Endometrium (tissue), 2 donors: ENCODE results near the gene TMC1.

Experiments
- FAIRE-seq: peaks from 2 replicates; lab custom pipeline; 2012; peaks lifted over from hg19 to GRCh38; lab: Jason Lieb, UNC
- donor health status: control.
- donor health status: control.

The TMC1 gene

DNA sequence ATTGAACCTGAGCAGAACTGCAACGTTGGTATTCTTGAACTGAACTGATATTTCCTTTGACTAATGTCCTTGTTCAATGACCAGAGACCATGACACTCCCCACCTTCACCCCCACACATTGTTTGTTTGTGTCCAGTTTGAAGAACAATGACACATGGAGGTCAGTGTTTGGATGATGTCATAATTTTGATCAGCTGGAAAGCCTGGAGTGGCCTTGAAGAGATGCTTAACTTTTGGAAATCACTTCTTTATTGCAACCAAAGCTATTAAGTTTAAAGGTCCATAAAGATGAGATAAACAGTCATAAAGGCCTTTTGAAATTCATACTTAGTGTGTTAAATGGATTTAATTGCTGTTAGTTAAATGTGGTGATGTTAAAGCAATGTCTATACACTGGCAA lies 92.7 kb downstream of the TMC1 start:
- FAIRE-seq, result no peak

DNA sequence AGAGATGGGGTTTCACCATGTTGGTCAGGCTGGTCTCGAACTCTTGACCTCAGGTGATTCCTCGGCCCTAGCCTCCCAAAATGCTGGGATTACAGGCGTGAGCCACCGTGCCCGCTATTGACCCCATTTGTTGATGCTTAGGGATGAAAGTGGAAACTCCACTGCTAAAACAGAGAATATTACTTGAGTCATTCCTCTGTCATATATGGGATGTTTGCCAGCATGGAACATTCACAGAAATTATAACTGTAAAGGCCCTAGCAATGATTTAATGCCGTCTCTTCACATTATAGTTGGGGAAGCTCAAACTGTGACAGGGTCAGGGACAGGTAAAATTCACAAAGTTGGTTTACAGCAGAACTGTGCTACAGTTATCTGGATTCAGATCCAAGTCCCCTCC lies 94.5 kb downstream of the TMC1 start:
- FAIRE-seq, result no peak

DNA sequence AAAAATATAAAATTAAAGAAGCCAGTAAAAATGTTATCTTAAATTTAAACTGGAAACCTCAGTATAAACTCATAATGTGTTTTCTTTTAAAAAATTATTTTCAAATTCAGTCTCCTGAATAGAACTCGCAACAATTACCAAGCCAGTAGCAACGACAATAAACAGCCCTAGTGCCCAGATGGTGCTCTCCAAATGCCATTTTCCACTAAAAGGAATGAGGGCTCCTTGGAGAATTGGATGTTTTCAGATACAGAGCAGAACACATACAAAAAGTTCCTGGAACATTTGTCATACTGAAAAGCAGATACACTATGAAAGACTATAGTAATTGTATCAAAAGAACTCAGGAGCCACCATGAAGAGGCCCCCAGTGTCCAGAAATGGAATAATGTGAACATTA lies 97.4 kb downstream of the TMC1 start:
- no peak for FAIRE-seq

DNA sequence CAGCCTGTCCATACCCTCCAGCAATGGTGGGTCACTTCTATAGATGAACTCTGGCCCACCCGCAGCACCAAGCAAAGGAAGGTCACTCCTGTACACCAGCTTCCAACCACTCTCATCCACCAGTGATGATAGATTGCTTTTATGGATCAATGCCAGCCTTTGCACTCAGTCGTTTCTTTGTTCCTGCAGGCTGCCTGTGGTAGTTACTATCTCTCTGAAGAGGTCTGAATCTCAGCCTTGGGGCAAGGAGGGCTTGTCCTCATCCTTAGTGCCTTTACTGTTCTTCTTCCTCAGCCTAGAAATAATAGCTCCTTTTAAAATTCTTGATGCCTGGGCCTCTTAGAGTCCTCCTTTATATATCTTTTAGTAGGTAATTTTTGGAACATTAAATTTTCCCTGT lies 100.8 kb downstream of the TMC1 start:
- FAIRE-seq, result no peak

DNA sequence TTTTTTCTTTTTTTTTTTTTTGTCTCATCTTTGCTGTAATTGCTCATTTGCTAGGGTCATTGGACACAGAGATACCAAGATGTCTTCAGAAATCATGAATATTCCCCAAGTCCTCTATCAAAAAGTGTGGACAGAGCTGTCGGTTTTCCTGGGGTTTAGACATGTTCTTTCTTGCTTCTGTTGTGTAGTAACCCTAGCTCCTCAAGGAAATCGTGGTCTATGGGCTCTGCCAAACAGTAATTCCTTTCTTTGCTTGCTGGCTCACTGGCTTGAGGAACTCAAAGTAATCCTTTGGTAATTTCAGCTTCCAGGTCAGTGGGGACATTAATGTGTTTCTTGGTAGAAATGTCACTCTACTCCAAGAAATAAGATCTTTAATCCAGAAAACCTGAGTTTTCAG lies 101.7 kb downstream of the TMC1 start:
- no peak for FAIRE-seq

DNA sequence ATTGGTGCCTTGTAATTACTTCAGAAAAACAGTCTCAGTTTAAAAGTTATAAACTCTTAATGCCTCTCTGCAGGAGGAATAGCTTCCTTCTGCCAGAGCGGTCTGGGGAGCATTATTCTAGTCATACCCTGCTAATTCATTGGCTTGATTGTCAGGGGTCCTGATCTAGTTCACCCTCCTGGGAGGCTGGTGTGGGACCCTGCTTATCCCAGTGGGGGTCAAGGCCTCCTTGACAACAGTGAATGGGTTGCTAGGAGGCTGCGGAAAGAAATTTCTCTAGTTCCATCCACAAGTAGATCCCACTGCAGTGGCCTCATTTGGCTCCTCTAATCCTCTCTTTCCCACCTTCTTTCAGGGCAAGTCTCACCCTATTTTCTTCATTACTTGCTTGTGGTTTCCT lies 105.7 kb downstream of the TMC1 start:
- no peak for FAIRE-seq

DNA sequence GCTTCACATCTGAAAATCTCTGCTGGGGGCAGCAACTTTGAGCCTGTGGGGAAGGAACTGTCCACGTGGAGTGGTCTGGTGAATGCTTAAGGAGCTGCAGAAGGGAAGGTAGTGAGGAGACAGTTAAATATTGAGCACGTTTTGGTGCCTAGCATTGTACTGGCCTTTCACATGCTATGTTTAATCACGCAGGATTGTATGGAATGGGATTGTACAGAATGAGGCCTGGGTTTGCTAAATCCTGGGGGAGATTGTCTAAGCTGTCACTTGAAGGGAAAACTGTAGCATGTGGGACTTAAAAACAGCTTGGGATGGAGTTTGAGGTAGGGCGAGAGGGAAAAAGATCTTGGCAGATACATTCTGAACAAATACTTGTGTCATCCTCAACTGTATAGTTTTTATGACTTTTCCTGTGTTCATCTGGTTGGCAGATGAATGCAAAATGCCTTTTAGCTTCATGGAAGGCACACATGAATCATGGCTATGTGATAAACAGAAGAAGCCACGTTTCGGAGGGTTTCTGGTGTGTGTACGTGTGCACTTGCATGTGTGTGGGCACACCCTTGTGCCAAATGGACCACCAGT lies 106.6 kb downstream of the TMC1 start:
- FAIRE-seq, result no peak

DNA sequence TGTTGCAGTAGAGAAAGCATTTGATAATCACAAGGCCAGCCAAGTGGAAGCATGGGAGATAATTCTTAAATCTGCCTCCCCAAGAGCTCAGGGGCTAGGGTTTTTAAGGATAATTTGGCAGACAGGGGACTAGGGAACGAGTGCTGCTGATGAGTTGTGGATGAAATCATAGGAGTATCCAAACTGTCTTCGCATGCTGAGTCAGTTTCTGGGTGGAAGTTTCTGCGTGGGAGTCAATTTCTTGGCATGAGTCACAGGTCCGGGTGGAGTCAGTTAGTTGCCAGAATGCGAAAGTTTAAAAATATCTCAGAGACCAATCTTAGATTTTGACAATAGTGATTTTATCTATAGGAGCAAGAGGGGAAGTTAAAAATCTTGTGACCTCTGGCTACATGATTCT lies 112.6 kb downstream of the TMC1 start:
- no peak for FAIRE-seq

DNA sequence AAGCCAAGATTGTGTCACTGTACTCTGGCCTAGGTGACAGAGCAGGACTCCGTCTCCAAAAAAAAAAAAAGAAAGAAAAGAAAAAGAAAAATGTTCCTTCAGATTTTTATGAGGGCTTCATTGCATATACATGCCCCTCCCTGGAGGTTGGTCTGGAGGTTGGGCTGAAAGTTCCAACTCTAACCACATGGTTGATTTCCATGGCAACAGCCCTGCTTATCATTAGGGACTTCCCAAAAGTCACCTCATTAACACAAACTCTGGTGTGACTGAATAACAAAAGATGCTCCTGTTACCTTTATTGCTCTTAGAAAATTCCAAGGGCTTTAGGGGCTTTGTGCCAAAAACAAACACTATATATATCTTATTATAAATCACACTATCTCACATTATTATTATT lies 113.8 kb downstream of the TMC1 start:
- no peak for FAIRE-seq

DNA sequence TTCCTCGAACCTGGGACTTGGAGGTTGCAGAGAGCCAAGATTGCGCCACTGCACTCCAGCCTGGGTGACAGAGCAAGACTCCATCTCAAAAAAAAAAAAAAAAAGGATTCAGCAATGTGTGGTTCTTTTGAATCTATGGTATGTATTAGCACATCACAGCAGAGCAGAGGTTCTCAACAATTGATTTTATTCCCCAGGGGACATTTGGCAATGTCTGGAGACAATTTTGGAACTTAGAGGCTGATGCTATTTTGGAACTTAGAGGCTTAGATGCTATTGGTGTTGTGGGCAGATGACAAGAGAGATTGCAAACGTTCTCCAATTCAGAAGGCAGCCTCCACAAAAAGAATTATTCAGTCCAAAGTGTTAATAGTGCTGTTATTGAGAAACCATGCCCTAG lies 115.2 kb downstream of the TMC1 start:
- no peak for FAIRE-seq

DNA sequence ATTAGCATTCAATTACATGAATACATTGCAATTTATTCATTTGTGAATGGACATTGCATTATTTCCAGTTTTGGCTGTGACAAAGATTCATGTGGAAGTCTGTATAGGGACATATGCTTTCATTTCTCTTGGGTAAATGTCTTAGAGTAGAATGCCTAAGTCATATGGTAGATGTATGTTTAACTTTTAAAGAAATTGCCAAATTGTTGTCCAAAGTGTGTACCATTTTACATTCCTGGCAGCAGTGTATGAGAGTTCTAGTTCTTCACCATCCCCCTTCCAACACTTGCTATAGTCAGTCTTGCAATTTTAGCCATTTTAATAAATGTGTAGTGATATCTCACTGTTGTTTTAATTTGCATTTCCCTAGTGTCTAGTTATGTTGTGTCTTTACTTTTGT lies 122.2 kb downstream of the TMC1 start:
- no peak for FAIRE-seq

DNA sequence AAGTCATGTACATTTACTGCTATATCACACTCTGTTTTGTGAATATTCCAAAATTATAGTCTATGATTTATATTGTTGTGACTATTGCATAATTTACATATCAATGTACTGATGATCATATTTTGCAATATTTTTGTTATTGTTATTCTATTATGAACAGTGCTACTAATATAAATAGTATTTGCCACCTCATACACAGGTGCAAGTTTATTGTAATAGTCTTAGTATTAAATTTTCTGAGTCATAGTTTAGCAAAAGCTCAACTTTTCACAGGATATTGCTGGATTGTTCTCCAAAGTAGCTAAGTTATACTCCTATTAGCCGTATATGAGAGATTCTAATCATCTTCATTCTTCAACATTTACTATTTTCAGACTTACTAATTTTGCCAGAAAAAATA lies 124.7 kb downstream of the TMC1 start:
- no peak for FAIRE-seq

DNA sequence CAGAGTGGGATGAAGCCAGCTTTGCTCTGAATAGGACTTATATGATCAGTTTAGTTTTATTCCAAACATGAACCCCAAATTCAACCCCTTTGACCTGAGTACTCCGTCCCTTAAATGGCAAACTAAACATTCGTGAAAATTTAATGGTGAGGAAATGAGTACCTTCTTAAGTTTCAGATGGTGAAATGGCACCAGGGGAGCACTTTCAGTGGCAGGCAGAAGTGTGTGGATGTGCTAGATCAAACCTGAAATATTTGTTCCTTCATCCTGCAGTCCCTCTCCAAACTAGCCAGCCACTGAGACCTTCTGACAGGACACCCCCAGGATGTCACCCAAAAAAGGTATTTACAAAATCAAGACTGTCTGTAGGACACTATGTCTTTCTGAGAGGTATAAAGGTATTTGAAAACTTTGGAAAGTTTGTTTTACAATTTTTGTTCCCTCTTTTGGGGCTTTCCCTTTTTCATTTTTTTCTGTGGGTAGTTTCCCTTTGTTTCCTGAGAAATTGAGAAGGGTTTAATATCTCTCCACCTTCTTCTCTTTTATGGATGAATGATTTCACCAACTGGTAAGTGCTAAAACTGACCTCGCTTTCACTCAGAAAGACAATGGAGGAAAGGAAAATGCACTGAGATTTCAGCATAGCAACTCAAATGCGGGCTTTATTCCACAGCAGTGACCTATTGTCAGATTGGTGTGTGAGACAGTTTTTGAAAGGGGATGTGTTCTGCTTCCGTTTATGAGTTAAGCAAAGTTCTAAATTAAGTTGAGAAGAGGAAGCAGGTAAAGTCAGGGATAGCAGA lies 127.1 kb downstream of the TMC1 start:
- no peak for FAIRE-seq

DNA sequence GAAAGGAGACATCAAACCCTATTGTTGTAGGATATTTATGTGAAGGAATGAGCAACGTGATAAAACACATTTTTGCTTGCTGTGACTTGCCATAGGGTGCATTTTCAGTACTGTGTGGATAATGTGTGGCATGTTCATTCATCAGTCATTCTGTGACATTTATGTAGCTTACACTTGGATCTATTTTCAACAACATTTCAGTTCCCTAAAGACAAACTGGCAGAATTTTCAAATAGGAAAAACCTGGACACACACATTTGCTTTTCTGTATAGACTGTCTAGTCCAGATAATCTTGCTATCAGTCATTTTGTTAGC lies 127.7 kb downstream of the TMC1 start:
- no peak for FAIRE-seq

DNA sequence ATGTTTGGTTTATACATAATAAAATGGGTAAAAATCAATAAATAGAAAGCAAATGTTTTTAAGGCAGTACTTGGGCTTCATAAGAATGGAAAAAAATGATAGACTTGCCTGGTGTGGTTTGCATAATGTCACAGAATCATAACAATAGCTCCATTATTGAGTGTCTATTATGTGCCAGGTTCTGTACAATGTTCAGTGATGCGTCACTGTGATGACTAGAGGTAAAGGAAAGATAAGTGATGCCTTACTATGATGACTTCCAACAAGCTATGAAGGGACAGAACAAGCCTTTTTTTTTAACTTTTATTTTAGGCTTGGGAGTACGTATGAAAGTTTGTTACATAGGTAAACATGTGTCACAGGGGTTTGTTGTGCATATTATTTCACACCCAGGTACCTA lies 128.8 kb downstream of the TMC1 start:
- no peak for FAIRE-seq

DNA sequence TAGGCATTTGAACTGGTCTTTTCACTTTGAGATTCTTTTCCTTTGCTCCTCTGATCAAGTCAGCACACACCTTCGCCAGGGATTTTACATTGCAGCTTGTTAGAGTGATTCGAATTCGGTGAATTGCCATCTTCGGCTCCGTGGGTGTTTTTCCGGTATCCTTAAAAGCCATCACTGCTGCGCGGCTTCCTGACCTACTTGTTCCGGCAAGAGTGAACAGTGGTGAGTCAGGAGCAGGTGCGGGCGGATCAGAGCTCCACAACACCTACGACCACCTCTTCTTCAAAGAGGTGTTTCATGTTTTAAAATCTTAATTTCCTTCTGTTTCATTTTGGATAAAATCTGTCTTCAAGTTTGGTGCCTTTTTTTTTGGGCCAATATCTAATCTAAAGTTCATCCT lies 134.6 kb downstream of the TMC1 start:
- FAIRE-seq, result no peak

DNA sequence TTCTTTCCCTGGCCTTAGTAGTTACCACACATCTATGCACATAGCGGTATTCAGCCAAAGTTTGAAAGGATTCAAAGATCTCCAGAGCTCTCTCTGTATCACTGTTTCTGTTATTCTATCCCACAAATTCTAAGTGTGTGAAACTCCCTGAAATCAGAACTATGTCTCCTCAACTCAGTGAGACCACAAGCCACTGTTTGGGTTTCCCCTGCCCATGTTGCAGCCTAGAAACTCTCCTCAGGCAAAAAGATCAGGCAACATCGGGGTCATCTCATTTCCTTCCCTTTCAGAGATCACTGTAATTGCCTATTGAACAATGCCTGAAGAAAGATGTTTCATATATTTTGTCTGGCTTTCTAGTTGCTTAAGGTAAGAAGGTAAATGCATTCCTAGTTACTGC lies 135.6 kb downstream of the TMC1 start:
- no peak for FAIRE-seq

DNA sequence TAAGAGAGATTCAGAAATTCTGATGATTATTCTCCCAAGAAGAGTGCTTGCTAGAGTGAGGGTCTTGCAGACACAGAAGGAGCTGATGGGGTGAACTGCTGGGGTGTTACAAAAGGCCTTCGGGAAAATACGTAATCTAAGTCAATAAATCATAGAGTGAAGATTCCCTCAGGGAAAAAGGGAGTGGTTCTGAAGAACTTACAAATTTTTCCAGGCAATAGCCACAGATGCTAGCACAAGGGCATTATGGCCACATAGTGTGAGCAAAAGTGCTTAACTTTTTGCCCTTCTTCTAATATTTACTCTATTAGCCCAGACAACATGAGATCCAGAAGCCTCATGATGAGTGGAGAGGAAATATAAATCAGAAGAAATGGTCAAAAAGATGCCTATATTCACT lies 137.3 kb downstream of the TMC1 start:
- FAIRE-seq, result no peak

DNA sequence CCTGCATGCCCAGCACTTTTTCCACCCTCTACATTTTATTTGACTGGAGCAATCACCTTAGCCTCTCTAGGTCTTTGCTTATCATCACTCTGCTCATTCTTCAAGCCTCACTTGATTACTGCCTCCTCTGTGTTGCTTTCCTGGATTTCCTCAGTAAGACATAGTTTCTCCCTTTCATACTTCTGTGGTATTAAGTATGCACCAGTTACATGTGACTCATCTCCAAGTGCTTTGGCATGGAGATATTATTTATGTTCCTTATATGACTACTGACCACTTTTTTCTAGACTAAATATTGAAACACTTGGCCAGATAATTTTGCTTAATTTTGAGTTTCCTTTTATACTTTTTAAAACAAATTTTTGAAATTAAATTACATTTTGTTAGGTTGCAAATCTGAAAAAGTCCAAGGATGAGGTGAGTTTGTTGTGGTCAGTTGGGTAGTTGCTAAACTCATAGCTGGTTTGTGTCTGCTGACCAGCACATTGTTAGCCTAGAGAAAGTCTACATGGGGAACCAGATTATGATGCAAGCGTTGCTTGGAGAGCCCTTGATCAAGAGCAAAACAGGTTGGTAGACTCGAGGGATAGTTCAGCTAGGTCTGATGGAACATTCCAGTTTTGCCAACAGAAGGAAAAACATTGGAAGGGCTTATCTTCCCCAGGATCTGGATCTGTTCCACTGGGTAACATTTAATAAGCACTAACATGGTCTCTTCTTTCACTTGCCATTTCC lies 140.2 kb downstream of the TMC1 start:
- FAIRE-seq, result no peak

DNA sequence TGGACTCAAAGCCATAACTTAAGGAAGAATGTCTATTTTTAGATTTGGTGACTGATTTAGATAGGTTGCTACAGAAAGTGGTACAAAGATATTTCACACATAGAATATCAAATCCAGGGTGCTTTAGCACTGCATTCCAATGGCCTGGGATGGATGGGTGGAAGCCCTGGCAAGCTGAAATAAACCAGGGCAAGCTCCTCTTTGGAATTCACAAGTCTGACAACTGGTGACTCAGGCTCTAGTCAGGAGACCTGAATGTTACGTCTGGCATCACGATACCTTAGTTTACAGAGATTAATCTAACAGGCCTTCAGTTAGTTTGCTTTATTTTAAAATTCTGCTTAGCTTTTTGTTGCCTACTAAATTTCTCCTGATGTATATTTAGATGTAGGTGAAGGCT lies 144.0 kb downstream of the TMC1 start:
- no peak for FAIRE-seq

DNA sequence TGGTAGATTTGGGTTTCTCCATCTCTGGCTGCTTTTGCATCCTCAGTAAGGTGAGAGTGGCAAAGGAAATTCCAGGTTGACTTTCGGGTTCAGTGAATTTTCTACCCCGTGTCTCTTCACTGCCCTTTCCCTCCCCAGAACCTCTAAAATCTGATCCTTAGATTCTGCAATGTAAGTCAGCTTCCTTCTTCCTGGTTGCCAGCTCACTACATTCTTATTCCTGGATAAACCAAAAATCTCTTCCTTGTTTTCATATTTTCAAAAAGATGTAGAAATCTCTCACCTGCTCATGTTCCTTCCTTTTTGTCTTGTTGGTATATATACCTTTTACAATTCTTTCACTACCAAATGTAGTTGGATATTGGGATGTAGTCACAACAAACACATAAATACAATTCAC lies 145.8 kb downstream of the TMC1 start:
- FAIRE-seq, result no peak

DNA sequence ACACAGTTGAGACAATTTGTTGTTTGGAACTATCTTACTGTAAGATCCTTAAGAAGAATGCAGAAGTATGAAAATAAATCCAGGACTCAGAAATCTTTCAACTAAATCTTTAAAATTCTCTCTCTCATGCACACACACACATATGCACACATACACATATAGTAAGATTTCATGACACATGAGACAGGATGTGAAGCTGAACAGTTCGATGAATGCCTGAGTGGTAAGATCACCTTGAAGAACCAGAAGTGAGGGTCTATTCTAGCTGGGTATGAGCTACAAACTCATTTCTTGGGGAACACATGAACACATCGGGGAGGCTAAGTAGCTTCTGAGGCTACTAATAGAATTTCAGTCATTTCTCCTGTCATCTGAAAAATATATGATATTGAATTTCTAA lies 153.6 kb downstream of the TMC1 start:
- no peak for FAIRE-seq

DNA sequence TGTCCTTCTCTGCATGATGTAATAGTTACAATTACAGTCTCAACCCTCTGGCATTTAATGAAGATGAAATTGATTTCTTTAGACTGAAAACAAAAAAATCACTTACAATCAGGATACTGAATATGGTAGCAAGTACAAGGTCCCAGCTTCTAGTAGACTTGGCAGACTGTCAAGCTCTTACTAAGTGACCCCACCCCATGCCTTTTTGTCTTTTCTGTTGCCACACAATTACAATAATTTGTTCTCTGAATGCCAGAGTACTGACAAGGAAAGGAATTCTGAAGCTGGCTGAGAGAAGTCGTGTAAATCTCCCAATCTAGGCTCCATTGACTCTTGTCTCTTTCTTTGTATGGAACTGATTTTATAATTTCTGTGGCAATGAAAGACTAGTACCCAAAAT lies 154.2 kb downstream of the TMC1 start:
- peak; percentile 29 for FAIRE-seq
